Mononuclear cell (primary cell): Measurements from ENCODE around the gene FAP. TPM values are rescaled to one million over a fixed set of nuclear protein-coding genes. Genes with fewer than 3 reads are reported as not detected.

Source experiments
- H3K27me3 ChIP-seq: 2 replicates; pipeline ENCODE4 v1.6.0; 2011; ENCODE audit warnings: low read length, control low read depth; ENCODE audit not compliant: insufficient read depth
- H3K4me1 ChIP-seq: 2 replicates; pipeline ENCODE4 v1.5.1; 2011; ENCODE audit warnings: mild to moderate bottlenecking, low read length, control low read depth; ENCODE audit not compliant: insufficient read depth
- H3K4me3 ChIP-seq: 2 replicates; pipeline ENCODE4 v1.5.1; 2011; ENCODE audit warnings: mild to moderate bottlenecking, low read length, moderate library complexity
- H3K9me3 ChIP-seq: 2 replicates; pipeline ENCODE4 v1.5.1; 2011; ENCODE audit warnings: low read depth, mild to moderate bottlenecking, control low read depth, low read length
- total RNA-seq: library from RNA; depleted of rRNA; stranded (reverse); fragments of >200 nt; gene quantifications from one replicate; pipeline ENCODE4 v1.2.3, GENCODE V29; 2012

Gene FAP
- total RNA-seq, 1 donor: not detected

DNA sequence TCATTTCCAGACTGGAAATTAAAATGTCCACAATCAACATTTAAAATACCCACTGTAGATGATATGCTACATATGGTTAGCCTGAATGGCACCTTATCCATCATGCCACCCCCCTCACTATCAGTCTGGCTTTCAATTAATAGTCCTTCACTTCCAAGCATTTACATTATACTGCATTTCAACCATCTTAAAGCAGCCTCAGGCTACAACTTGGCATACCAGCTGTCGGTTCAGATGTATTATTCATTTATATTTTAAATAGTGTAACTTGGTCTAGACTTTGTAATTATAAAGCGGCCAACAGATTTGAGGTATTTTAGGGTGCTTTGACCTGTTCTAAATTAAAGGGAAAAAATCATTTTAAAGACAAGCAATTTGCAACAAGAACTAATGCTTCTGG lies 93.8 kb downstream of the FAP start:
- Histone ChIP-seq H3K4me3 (no peak overlapping the region), H3K27me3 (peaks cover 15% of the 10 kb centered on the region), H3K4me1 (no peaks in the 10 kb centered on the region), H3K9me3 (no peaks in the 10 kb centered on the region)

DNA sequence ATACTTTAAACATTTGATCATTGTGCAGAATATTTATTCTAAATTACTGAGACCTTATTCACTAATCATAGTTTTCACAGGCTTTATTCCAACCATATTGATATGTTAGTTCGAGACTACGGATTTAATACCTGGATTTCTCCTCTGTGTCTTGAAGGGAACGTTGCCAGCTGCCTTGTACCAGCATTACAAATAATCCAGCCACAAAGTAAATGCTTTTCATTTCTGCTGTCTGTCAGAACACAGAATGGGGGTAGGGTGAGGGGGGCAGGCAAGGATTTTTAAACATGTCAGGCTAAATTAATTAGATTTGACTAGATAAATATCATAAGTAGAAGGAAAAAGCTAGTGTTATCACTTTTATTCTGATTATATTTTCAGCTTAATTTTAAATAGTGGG lies 94.3 kb downstream of the FAP start:
- Histone ChIP-seq H3K9me3 (no peaks in the 10 kb centered on the region), H3K27me3 (peaks cover 15% of the 10 kb centered on the region), H3K4me1 (no peaks in the 10 kb centered on the region), H3K4me3 (no peak overlapping the region)

DNA sequence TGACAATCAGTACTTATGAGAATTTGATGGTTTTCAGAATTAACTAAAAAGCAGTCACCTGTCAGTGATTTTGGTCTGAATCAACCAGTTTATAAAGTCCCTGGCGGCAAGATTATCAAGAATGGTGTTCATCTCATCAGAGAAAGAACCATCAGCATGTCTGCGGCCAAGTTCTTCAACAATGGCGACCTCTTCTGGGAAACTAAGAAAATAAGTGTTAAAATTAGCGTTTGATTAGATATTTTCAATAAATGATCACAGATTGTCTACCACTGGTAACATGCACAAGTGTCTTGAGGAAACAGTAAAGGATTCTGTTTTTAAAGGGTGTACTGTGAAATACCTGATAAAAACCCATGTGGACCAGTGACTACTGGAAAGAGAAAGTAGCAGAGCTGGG lies 99.3 kb downstream of the FAP start:
- Histone ChIP-seq H3K9me3 (no peaks in the 10 kb centered on the region), H3K4me3 (no peak overlapping the region), H3K4me1 (no peaks in the 10 kb centered on the region), H3K27me3 (peaks cover 11% of the 10 kb centered on the region)

DNA sequence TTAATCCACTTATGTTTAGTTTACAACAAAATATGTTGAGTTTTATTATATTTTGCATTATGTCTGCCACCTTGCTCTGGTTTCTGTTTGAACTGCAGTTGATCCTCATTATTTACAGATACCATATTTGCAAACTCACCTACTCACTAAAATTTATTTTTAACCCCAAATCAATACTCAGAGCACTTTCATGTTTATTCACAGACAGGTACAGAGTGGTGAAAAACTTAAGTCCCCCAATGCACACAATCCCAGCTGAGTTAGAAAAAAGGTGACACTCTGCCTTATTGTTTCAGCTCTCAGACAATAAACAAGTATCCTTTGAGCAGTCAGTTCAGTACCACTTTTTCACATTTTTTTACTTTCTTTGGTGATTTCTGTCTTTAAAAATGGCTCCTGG lies 104.9 kb downstream of the FAP start:
- Histone ChIP-seq H3K27me3 (peaks cover 4% of the 10 kb centered on the region), H3K9me3 (no peaks in the 10 kb centered on the region), H3K4me1 (no peaks in the 10 kb centered on the region), H3K4me3 (no peak overlapping the region)

DNA sequence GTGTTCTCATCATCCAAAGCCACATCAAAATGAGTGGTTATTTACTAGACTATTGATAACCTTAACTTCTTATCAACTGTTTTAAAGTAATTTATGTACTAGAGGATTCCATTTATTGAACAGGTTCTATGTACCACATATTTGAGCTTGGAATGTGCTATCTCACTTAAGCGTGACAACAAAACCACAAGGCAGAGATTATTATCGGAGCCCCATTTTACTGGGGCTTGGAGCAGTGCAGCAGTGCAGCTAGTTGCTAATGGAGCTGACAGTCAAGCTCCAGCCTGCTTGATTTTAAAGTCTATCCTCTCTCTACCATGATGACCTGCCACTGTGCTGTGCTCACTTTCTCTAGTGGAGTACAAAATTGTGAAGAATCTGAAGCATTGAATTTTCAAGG lies 115.8 kb downstream of the FAP start:
- Histone ChIP-seq H3K4me3 (no peak overlapping the region), H3K27me3 (no peaks in the 10 kb centered on the region), H3K4me1 (peaks cover 21% of the 10 kb centered on the region), H3K9me3 (no peaks in the 10 kb centered on the region)

DNA sequence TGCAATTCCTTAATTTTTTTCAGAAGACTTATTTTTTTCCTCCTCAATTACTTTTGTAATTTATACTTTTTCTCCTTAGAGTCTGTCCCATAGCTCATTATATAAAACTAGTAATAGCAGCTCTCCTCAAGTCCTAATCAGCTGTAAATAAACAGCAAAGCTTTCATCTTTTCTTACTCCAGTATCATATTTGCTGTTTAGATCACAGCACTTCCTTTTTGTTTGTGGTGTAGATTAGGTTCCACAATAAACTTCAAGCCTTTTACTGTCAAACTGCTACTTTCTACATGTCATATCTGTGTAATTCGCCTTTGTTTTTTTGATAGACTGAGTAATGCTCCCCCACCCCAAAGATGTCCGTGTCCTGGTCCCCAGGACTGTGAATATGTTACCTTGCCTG lies 116.7 kb downstream of the FAP start:
- Histone ChIP-seq H3K9me3 (no peaks in the 10 kb centered on the region), H3K4me1 (peaks cover 21% of the 10 kb centered on the region), H3K27me3 (no peaks in the 10 kb centered on the region), H3K4me3 (no peak overlapping the region)

DNA sequence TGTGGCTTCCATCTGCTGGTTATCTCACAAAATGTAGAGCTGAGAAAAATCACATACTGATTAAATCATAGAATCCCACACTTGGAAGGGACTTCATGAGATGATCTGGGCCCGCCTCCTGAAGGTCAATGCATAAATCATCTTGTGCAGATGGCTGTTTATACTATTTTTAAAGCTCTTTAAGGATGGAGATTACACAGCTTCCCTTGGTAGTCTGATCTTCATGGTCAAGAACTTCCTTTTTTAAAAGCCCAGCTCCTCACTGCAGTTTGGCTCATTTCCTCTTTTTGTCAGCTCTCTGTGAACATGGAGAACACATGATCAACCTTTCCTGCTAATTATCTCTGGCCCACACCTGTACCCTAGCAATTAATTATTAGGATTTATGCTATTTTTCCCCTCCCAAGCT lies 117.1 kb downstream of the FAP start:
- Histone ChIP-seq H3K9me3 (no peaks in the 10 kb centered on the region), H3K4me3 (no peak overlapping the region)

DNA sequence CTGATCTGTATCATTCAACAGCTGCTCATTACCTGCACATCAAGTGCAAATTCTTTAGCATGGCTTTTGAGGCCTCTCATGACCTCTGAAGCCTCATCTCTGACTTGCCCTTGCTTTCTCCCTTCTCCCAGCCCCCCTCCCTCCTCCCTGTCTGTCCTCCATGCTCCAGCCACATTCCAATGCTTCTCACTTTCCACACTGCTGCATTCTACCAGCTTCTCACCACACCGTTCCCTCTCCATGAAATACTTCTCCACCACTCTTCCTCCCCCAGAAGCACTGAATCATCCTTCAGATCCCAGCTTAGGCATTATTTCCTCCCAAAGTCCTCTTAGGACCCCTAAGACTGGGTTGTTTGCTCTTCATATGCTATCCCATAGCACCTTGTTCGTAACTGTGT lies 118.1 kb downstream of the FAP start:
- Histone ChIP-seq H3K4me1 (peaks cover 21% of the 10 kb centered on the region), H3K9me3 (no peaks in the 10 kb centered on the region), H3K27me3 (no peaks in the 10 kb centered on the region), H3K4me3 (no peak overlapping the region)

More for the DNA sequence above, 117.1 kb downstream of the FAP start:
- H3K4me1 ChIP-seq: peaks cover 21% of the 10 kb centered on the region
- H3K27me3 ChIP-seq: no peaks in the 10 kb centered on the region

DNA sequence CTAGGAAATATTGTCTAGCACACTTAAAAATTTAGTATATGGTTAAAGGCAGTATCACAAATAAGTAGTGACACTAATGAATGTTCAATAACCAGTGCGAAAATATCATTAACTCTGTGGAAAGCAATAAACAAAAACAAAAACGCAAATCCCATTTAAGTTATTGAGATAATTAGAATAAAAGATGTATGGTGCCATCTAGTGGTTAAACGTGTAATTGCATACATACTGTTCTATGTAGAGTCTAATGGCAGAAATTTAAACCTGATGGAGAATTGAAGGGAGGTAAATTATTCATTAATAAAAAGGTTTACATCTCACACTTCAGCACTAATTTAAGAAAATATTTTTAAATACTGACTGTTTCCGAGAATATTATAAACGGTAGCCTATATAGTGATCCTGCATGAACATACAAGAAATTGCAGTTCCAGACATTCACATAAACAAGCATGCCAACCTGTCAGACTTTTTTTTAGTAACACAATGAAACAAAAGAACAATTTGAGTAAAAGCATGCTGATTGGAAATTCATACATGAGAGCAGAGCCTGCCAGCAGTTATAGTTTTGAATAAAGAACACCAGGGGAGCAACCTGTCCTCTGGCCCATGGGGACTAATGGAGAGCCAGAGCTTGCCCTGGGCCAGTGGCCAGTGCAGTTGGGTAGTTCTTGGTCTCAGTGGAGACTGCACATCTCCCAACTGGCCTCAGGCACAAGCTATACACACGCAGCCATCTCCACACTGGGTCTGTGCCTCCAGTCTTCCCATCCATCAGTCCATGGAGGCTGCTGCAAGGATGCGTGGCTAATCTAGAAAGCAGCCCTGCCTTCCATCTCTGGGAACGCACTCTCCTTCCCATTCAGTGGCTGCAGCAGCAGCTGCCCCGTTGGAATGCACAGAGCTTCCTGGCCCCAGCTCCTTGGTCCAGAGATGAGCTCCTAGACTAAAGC lies 119.2 kb downstream of the FAP start:
- Histone ChIP-seq H3K27me3 (no peaks in the 10 kb centered on the region), H3K4me1 (peaks cover 21% of the 10 kb centered on the region), H3K4me3 (no peak overlapping the region), H3K9me3 (no peaks in the 10 kb centered on the region)

Other genes starting within 250 kb of the FAP start
- gene DPP4, start 169.2 kb downstream of the FAP start, total RNA-seq: 22.6 TPM
- gene GCG, start 91.2 kb downstream of the FAP start, total RNA-seq: not detected
- 78.0 TPM for gene IFIH1, start 75.2 kb upstream of the FAP start, total RNA-seq
- 18.2 TPM for gene GCA, start 100.7 kb upstream of the FAP start, total RNA-seq